Loucy (cell line): ENCODE results near the gene HOXA11.

Experiments used
- EZH2phosphoT487 ChIP-seq: fragments of 200-600 bp; IDR thresholded peaks from 2 replicates; pipeline ENCODE4 v1.6.1; 2018; ENCODE audit warnings: antibody characterized with exemption, mild to moderate bottlenecking, moderate library complexity, borderline replicate concordance
- TF ChIP-seq, protein P1 (sequence below): fragments of 200-600 bp; sonication (generic); conservative IDR thresholded peaks from 2 replicates; pipeline ENCODE4 v1.5.1; 2014; ENCODE audit warnings: mild to moderate bottlenecking, antibody characterized with exemption, low read length

DNA sequence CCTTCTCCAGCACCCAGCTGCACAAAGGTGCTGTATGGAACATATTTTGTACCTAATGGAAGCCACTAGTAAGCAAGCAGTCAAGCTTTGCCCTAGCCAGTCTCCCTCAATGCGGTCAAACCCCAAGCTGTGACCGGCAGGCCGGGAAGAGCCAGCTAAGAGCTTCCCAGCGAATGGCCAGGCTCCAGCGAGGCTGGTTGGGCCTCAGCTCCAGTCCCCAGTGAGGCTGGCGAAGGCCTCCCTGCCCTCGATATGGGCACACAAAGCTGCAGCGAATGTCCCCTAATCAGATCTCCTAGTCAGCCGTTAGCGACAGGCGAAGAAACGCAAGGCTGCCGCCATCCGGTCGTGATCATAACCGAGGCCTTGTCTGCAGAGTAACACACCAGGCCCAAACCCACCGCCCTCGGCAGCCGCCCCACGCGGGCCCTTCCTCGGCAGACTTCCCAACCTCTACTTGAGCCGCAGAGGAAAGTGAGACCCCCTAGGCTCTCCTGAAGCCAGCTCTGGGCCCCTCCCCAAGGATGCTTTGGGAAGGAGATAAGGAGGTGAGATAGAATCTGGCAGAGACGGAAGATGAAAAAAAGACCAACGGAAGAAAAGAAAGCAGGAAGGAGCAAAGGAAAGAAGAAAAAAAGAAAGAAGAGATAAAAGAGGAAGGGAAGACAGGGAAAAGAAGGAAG lies 16.6 kb downstream of the HOXA11 start:
- TF ChIP-seq EZH2phosphoT487, result no peak
- TF ChIP-seq, protein P1, sequence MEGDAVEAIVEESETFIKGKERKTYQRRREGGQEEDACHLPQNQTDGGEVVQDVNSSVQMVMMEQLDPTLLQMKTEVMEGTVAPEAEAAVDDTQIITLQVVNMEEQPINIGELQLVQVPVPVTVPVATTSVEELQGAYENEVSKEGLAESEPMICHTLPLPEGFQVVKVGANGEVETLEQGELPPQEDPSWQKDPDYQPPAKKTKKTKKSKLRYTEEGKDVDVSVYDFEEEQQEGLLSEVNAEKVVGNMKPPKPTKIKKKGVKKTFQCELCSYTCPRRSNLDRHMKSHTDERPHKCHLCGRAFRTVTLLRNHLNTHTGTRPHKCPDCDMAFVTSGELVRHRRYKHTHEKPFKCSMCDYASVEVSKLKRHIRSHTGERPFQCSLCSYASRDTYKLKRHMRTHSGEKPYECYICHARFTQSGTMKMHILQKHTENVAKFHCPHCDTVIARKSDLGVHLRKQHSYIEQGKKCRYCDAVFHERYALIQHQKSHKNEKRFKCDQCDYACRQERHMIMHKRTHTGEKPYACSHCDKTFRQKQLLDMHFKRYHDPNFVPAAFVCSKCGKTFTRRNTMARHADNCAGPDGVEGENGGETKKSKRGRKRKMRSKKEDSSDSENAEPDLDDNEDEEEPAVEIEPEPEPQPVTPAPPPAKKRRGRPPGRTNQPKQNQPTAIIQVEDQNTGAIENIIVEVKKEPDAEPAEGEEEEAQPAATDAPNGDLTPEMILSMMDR, result peak; percentile 39; the same call in 1 of the 2 replicates
